Activated gamma-delta T cell treated with Interleukin-2 at 50 U/mL for 16 hours (primary cell): Measurements from ENCODE around the gene FAM83C.

ENCODE experiments used
- DNase-seq: peaks from one replicate; pipeline ENCODE4 v3.0.0-alpha.2; 2020

The FAM83C gene

DNA sequence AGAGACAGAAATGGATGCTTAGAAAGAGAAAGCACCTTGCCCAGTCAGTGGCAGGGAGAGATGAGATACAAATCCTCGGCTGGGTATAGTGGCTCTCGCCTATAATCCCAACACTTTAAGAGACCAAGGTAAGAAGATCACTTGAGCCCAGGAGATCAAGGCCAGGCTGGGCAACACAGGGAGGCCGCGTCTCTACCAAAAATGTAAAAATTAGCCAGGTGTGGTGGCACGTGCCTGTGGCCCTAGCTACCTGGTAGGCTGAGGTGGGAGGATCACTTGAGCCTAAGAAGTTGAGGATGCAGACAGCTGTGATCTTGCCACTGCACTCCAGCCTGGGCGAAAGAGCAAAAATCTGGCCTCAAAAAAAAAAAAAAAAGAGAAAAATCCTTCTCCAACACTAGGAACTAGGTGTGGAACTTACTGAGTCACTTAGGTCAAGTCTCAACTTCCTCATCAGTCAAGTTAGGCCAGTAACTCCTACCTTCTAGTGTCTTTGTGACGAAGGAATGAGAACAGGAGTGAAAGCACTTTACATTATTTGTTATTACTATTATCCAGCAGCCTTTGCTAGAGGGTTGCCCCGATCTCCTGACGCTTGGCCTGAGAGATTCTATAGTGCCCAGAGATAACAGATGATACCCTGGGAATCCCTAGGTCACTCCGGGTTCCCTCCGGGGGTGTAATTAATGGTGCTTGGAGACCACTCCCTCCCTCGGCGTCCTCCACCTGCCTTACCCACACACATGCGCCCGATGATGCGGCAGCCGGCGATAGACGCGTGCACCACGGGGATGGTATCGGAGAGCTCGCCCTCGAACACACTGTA lies 8.6 kb downstream of the FAM83C start:
- DNase-seq = no peak

DNA sequence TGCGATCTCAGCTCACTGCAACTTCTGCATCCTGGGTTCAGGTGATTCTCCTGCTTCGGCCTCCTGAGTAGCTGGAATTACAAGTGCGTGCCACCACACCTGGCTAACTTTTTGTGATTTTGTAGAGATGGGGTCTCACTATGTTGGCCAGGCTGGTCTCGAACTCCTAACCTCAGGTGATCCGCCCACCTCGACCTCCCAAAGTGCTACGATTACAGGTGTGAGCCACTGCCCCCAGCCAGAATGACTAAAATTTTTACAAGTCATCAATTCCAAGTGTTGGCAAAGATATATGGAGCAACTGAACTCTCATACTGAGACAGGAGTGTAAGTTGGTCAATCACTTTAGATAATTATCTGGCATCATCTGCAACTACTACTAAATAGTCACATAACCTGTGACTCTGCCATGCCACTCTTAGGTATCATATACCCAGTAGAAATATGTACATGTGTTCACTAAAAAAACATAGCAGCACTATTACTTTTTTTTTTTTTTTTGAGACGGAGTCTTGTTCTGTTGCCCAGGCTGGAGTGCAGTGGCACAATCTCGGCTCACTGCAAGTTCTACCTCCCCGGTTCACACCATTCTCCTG lies 10.6 kb downstream of the FAM83C start:
- DNase-seq = no peak

DNA sequence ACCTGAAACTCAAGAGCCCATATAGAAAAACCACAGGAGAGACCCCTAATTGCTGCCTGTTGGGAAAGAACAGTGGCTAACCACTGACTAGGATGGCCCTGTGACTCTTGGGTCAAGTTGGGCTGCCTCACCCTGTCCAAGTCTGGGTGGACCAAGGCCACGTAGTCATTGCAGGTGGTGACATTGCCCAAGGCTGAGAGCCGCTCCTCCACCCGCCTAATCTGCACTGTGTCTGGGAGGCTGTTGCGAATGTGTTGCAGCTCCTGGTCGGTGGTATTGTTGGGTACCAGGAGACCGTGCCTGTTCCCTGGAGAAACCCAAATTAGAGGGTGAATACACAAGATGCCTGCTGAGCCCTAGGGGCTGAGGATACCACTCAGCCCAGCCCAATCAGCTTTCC lies 11.7 kb downstream of the FAM83C start:
- no peak for DNase-seq

DNA sequence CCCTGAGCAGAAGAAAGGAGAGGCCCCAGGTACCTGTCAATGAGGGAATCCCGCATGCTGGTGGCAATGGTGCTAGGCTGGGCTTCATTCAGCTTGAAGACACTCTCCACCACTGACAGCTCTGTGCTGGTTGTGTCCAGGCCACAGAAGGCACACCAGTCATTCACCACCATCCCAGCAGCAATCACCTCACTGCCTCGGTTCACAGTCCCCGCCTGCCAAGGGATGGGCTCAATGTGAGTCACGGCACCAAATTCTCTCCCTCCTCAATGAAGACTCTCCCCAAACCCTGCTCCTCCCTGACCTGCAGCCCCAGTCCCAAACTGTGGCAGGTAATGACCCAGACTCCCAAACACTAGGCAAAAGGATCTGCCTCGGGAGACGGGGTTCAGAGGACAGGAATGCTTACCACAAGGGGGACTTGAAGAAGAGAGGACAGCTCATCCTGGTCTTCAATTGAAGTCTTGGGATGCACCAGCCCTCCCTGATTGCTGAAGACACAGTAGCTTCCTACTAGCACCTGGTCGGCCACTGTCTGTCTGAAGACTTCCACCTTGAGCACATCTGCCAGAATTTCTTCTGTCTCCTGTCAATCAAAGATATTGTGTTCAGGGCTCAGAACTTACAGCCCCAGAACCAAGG lies 12.6 kb downstream of the FAM83C start:
- no peak for DNase-seq

DNA sequence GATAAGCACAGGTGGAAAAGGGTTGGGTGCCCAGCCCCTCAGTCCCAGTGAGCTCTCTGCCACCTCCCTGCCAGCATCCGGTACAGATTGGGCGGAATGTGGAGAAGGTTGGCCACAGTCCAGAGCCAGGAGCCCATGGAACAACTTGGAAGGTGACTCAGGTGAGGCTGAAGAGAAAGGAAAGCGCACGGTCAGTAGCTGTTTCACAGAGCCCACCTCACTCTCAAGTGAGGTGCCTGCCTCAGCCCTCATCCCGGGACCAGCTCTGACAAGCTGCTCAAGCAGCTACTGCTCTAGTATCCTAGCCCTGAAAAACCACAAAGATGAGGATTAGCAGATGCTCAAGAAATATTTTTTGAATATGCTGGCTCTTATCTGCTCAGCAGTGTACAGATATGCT lies 13.2 kb downstream of the FAM83C start:
- DNase-seq = no peak

DNA sequence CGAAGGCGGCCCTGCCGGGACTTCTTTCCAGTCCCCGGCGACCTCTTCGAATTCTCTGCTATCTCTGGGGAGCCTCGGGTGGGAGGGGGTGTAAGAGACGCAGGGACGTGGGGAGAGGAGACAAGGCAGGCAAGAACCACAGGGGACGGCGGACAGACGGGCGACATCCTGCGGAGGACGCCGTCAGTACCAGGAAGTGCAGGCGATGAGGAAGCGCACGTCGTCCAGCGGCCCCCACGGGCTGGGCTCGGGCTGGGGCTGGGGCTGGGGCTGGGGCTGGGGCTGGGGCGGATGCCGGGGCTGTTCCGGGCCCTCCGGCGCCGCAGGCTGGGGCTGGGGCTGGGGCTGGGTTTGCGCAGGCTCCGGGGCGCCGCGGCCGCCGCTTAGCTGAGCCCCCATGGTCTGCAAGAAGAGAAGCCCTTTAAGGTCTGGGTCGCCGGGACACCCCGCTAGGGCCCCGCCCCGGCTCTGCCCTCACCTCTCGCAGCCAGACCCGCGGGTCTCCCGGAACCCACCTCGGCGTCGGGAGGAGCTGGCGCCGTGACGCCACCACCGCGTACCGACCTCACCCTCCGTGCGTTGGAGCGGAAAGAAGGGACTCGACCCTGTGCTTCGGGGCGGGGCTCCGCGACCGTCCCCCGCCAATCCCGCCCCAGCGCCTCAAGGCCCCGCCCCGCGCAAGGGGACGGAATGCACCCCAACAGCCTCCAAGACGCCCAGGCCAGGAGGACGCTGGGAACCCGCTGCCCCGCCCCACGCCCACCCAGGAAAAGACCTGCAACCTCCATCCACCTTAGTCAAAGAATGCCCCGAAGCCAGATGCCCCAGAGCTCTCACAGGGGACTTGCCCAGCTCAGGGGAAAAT lies 14.5 kb downstream of the FAM83C start, which contains the start of gene MMP24OS:
Gene MMP24OS, minus strand, starts transcription at position 592 of the 865 bp plus-strand sequence. Its CDS starts 193 bp downstream, at position 399.
- DNase-seq = peak; percentile 89

DNA sequence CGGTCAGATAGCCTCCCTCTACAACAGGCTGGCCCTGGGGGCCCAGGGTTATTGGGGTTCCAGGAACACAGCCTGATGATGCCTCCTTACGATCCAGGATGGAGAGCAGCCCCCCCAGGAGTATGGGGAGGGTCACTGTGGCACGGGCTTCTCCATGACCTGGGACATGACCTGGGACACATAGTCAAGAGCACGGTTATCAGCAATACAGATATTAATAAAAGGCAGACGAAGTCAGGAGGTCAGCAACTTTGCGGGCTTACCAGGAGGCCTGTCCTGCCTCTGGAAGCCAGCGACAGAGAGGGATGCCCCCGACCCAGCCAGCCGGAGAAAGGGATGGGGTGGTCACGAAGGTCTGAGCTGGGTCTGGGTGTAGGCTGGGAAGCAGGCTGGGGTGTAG lies 15.1 kb downstream of the FAM83C start:
- no peak for DNase-seq

DNA sequence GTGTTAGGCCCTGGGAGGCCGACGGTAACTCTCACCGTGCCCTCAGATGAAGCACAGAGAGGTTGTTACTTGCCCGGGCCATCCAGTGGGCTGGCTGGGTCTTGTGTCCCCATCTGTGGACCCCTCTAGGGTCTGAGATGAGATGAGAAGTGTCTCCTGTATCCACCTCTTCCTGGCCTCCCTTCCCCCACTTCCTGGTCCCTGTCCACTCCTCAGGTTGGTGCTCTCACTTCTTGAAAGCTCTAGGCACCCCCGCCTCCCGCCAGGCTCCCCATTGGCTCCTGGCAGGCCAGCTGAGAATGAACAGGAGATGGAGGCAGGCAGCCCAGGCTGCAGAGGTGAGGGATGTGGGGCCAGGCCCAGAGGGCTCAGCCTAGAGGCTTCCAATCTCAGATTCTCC lies 15.8 kb downstream of the FAM83C start:
- no peak for DNase-seq

DNA sequence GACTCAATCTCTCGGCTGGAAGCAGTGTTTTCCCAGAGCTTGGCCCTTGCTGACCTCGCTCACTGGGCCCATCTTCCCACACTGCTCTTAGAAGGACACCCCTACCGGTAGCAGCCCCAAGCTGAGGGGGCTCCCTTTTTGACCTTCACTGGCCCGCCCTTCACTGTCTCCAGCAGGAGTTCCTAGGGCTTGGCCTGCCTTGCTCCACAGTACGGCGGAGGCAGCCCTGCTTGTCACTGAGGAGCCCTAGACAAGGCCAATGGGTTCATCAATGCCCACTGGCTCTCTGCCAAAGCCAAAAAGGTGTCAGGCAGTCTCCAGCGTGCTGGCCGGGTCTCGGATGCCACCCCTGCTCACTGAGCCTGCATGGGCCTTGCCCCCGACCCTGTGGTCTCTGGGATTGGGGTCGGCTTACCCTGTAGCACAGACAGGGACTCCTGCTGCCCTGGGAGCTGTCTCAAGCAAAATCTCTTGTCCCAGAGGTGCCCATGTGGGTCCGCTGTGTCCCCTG lies 16.4 kb downstream of the FAM83C start:
- no peak for DNase-seq

DNA sequence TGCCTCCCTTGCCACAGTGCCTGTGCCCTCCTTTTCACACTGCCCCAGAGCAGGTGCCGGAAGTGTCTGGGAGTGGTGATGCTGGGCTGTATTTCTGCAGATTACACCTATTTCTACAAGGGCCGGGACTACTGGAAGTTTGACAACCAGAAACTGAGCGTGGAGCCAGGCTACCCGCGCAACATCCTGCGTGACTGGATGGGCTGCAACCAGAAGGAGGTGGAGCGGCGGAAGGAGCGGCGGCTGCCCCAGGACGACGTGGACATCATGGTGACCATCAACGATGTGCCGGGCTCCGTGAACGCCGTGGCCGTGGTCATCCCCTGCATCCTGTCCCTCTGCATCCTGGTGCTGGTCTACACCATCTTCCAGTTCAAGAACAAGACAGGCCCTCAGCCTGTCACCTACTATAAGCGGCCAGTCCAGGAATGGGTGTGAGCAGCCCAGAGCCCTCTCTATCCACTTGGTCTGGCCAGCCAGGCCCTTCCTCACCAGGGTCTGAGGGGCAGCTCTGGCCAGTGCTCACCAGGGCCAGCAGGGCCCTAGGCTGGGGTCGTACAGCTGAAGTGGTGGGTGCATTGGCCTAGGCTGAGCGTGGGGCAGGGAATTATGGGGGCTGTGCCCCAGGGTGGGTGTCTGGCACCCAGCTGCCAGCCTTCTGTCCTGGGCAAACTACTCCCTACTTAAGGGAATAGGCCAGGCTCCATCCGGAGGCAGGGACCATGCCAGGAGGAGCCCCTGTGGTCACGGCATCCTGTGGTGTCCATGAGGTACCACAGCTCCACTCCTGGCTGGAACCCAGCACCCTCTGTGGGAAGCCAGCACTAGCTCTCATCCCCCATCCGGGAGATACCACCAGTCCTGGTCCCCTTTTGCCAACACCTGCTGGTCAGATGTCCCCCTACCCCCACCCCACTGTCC lies 17.8 kb downstream of the FAM83C start:
- no peak for DNase-seq

DNA sequence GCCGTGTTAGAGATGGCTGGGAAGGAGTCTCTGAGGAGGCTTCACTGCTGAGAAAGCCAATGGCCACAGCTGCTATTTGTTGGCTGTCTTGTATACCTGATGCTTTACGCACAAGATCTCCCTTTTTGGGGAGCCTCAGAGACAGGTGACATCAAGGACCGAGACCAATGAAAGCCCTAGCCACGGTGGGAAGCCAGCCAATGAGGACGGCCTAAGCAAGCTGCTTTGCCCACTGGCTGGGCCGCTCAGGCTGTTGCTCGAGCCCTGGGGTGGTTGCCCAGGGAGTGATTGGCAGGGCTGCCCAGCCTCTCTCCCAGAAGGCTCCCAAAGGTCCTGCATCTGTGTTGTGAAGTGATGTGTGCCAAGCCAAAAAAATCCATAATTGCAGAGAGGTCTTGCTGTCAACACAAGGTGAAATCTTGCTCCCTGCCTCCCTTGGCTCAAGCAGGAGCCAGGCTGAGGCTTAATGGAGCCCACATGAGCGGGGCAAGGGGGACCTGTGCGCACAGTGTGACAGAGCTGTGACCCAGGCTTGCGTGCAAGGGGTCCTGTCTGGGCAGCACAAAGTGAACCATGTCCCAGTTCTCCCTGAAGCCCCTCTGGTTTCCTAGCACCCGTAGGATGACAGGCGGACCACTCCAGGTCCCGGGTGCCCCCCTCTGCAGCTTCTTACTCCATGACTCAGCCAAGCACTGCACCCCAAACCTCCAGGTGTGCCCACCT lies 18.6 kb downstream of the FAM83C start:
- no peak for DNase-seq

DNA sequence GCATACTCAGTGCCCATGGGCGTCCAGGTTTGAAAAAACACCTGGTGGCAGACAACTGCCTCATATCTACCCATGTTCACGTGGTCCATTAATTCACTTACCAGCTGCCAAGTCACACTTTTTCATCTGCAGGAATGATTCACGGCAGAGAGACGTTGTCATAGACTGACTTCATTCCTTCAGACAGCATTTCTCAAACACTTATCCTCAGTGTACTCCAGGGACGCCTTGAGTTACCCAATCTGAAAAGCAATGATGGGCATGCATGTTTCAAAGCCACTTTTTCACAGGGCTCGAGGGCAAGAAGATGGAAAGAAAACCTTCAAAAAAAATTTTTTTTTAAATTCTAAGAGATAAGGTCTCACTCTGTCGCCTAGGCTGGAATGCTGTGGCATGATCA lies 20.3 kb downstream of the FAM83C start:
- no peak for DNase-seq

DNA sequence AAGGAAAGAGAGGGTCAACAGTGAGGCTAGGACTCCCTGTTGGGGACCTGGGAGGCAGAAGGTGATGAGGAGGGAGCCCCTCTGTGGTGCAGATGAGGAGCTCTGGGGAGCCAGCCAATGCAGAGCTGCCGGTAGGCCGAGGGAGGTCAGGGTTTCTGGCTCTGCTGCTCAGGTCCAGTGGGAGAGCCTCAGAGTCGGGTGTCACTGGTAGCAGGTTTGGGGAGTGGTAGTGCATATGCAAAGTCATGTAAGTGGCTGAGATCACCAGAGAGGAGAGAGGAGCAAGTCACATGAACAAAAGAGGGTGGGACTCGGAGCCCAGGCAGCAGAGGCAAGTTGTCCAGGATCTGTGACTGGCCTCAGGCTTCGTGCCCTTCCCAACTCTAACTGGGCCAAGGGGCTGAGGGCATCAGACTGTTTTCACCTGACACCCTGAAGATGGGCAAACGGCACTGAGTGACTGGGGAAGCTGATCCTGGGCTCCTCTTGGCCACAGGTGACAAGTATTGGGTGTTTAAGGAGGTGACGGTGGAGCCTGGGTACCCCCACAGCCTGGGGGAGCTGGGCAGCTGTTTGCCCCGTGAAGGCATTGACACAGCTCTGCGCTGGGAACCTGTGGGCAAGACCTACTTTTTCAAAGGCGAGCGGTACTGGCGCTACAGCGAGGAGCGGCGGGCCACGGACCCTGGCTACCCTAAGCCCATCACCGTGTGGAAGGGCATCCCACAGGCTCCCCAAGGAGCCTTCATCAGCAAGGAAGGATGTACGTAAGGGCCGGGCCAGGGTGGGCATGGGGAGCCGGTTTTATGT lies 20.9 kb downstream of the FAM83C start:
- DNase-seq = no peak

DNA sequence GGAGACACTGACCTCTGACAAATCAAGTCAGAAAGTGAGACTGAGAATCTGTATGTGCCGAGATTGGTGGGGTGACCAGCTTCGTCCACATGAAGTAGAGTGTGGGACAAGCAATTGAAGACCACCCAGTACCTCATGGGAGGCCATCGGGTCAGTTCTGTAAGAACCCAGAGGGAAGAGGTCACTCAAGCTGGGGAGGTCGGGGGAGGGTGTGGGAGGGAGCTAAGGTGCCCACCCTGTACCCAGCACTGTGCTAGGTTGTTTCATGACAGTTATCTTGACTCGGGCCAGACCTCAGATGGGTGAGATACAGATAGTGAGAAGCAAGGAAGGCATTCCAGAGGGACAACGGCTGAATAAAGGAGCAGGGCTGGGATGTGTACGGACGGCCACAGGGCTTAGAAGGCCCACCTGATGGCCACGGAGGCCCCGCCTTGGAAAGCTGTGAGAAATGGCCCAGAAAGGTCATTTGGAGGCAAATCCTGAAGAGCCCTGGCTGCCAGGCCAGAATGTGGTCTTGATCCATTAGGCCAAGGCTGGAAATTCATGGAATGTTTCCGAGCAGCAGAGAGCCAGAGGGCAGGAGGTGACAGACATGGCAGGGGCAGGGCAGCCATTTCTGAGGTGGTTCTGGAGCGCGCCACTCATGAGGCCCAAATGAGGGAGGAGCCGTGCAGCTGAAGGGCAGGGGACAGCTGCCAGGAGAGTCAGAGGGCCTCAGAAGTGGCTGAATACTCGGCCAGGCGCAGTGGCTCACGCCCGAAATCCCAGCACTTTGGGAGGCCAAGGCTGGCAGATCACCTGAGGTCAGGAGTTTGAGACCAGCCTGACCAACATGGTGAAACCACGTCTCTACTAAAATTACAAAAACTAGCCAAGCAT lies 22.0 kb downstream of the FAM83C start:
- DNase-seq = no peak

DNA sequence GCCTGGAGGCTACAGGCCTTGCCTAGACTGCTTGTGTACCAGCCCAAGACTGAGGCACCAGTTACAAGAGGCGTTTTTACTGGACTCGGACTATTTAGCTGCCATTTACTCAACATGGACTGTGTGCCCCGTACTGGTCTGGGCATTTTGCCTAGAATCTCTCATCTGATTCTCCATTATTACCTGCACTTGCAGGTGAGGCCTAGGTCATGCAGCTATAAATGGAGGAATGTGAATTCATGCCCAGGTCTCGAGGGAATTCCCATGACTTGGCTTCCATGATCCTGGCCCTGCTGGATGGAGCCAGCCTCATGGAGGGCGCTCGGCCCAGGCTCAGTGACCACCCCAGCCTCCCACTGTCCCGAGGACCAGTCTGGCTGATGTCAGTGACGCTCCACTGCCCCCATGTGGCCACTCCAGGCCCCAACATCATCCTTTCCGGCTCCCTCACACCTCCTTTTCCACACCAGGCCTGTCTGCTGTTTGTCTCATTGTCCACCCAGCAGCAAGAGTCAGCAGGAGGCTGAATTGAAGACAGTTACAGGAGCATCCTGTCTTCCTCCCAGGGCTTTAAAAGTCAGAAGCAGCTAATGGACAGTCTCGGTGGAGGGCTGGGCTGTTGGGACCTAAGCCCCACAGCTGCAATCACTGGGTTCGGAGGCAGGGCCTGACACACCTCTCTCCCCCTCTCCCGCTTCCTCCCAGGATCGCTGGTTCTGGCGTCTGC lies 23.0 kb downstream of the FAM83C start:
- peak; percentile 50 for DNase-seq

DNA sequence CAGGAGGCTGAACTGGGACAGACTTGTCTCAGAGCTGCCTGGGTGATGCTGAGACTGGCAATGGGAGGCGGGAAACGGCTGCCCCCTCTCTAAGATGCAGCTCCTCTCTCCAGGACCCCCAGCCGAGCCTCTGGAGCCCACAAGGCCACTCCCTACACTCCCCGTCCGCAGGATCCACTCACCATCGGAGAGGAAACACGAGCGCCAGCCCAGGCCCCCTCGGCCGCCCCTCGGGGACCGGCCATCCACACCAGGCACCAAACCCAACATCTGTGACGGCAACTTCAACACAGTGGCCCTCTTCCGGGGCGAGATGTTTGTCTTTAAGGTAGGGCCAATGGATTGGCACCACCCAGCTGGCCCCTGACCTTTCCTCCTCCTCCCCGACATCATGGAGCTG lies 25.1 kb downstream of the FAM83C start:
- no peak for DNase-seq

DNA sequence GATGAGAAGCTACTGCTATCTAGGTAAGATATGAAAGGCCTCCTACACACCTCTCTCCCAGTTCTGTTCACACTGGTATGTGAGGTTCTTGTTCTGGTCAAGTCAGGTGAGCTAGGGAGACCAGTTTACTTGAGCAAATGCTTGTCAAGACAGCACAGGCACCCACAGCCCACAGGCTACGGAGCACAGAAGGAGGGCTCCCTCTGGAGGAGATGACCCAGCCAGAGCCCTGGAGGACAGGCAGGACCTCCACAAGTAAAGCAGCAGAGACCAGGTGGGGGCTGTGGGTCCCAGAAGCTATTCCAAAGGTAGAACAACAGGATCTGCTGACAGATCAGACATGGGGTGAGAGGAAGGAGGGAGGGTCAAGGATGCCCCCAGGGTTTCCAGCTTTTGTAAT lies 27.5 kb downstream of the FAM83C start:
- no peak for DNase-seq
